Loucy (cell line): Measurements from ENCODE around the gene CEP97.

Experiments used
- CTCF ChIP-seq: fragments of 200-600 bp; sonication (generic); conservative IDR thresholded peaks from 2 replicates; pipeline ENCODE4 v1.5.1; 2014; ENCODE audit warnings: mild to moderate bottlenecking, antibody characterized with exemption, low read length
- EZH2phosphoT487 ChIP-seq: fragments of 200-600 bp; IDR thresholded peaks from 2 replicates; pipeline ENCODE4 v1.6.1; 2018; ENCODE audit warnings: antibody characterized with exemption, mild to moderate bottlenecking, moderate library complexity, borderline replicate concordance

- TF ChIP-seq CTCF (no peak), EZH2phosphoT487 (no peak)
Observed at GRCh38 chr3:101779047-101779821, 54.8 kb downstream of the CEP97 start, which contains the start of gene NXPE3.
